Measurements from ENCODE around the gene TMEM143.

DNA sequence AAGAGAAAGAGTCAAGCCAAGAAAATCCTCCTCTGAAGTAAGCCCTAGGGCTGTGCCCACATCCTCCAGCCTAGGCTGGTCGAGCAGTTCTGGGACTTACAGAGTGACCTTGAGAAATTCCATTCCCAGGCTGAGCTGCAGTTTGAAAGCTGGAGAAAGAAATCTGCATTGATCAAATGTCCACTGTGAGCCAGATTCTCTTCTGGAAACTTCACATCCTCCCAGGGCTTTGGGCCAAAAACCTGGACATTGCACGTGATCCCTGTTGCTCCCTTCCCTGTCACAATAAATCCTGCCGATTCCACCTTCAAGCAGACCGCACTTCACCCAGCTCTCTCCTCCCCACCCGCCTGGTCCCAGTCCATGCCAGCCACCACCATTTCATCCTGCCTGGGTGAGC is 15.7 kb downstream of the TMEM143 start:
- TF ChIP-seq, protein P1, sequence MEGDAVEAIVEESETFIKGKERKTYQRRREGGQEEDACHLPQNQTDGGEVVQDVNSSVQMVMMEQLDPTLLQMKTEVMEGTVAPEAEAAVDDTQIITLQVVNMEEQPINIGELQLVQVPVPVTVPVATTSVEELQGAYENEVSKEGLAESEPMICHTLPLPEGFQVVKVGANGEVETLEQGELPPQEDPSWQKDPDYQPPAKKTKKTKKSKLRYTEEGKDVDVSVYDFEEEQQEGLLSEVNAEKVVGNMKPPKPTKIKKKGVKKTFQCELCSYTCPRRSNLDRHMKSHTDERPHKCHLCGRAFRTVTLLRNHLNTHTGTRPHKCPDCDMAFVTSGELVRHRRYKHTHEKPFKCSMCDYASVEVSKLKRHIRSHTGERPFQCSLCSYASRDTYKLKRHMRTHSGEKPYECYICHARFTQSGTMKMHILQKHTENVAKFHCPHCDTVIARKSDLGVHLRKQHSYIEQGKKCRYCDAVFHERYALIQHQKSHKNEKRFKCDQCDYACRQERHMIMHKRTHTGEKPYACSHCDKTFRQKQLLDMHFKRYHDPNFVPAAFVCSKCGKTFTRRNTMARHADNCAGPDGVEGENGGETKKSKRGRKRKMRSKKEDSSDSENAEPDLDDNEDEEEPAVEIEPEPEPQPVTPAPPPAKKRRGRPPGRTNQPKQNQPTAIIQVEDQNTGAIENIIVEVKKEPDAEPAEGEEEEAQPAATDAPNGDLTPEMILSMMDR (IDR thresholded peaks at IDR 0.05; ENCODE audit: low read depth, low read length, poor library complexity, severe bottlenecking) = no peak
- no peak for TF ChIP-seq EZH2phosphoT487 (IDR thresholded peaks at IDR 0.05; ENCODE audit: borderline replicate concordance, low read length)
